Measurements from ENCODE around the gene FNBP1L. TPM values are rescaled to one million over a fixed set of nuclear protein-coding genes. Genes with fewer than 3 reads are reported as not detected.

The FNBP1L gene
- total and polyA plus RNA-seq, 2 experiments from 2014 or later = 56.3 to 132 TPM

DNA sequence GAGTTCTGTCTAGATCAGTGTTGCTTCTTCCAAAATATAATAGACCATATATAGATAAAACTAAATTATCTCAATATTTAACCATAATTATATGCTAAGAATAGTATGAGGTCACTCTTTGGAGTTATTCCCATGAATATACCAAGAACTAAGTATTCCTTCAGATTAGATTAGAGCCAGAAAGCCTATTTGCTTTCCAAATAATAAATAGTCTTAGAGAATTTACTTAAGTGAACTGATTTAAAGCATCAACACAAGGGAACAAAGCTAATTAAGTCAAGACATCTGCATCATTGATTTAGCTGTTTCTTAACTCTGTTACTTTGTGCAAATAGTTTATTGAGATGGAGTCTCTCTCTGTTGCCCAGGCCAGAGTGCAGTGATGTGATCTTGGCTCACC, 35.7 kb downstream of the FNBP1L start (continued):
- TF ChIP-seq NANOG (IDR thresholded peaks at IDR 0.05; ENCODE audit: borderline replicate concordance) (no peak), ZNF114 (CRISPR knock-in tag; IDR thresholded peaks at IDR 0.05) (no peak), POLR2AphosphoS5 (IDR thresholded peaks at IDR 0.05; ENCODE audit: low read depth) (no peak), EZH2phosphoT487 (IDR thresholded peaks at IDR 0.05; ENCODE audit: unreplicated experiment) (no peak), STAT1 (IDR thresholded peaks at IDR 0.05; ENCODE audit: unreplicated experiment) (no peak), ZNF331 (CRISPR knock-in tag; IDR thresholded peaks at IDR 0.05; ENCODE audit: low read depth) (no peak), JUNB (IDR thresholded peaks at IDR 0.05; ENCODE audit: unreplicated experiment) (no peak), CREB1 (CRISPR knock-in tag; IDR thresholded peaks at IDR 0.05; ENCODE audit: low read depth) (no peak)
- TF ChIP-seq, protein P1, sequence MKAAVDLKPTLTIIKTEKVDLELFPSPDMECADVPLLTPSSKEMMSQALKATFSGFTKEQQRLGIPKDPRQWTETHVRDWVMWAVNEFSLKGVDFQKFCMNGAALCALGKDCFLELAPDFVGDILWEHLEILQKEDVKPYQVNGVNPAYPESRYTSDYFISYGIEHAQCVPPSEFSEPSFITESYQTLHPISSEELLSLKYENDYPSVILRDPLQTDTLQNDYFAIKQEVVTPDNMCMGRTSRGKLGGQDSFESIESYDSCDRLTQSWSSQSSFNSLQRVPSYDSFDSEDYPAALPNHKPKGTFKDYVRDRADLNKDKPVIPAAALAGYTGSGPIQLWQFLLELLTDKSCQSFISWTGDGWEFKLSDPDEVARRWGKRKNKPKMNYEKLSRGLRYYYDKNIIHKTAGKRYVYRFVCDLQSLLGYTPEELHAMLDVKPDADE (IDR thresholded peaks at IDR 0.05) = no peak
- TF ChIP-seq, protein P2, sequence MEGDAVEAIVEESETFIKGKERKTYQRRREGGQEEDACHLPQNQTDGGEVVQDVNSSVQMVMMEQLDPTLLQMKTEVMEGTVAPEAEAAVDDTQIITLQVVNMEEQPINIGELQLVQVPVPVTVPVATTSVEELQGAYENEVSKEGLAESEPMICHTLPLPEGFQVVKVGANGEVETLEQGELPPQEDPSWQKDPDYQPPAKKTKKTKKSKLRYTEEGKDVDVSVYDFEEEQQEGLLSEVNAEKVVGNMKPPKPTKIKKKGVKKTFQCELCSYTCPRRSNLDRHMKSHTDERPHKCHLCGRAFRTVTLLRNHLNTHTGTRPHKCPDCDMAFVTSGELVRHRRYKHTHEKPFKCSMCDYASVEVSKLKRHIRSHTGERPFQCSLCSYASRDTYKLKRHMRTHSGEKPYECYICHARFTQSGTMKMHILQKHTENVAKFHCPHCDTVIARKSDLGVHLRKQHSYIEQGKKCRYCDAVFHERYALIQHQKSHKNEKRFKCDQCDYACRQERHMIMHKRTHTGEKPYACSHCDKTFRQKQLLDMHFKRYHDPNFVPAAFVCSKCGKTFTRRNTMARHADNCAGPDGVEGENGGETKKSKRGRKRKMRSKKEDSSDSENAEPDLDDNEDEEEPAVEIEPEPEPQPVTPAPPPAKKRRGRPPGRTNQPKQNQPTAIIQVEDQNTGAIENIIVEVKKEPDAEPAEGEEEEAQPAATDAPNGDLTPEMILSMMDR (conservative IDR thresholded peaks at IDR 0.05; ENCODE audit: low read depth in 2 of 2) = no peak

- Mint-ChIP-seq H3K27me3 (ENCODE audit: insufficient read depth, low read depth, poor library complexity) (no peaks in the 10 kb centered on the region), H3K4me1 (peaks cover 32% of the 10 kb centered on the region), H3K36me3 (ENCODE audit: low read depth) (no peaks in the 10 kb centered on the region; the same call in 2 of the 3 replicates), H3K9me3 (no peaks in the 10 kb centered on the region), H3K27ac (no peak overlapping the region), H3K4me3 (no peak overlapping the region)
- Histone ChIP-seq H2AFZ (no peak overlapping the region), H3K27ac (ENCODE audit: low read depth) (no peak overlapping the region), H3K4me1 (ENCODE audit: insufficient read depth) (no peaks in the 10 kb centered on the region), H3F3A (replicated peaks; ENCODE audit: low read depth) (no peaks in the 10 kb centered on the region), H4K20me1 (replicated peaks; ENCODE audit: insufficient read depth) (peaks cover 63% of the 10 kb centered on the region), H3K4me2 (no peak overlapping the region), H3K9me2 (ENCODE audit: insufficient read depth) (no peaks in the 10 kb centered on the region), H3K36me3 (ENCODE audit: insufficient read depth) (no peaks in the 10 kb centered on the region), H3K79me2 (replicated peaks; ENCODE audit: insufficient read depth) (peaks cover 100% of the 10 kb centered on the region), H3K27me3 (ENCODE audit: insufficient read depth) (no peaks in the 10 kb centered on the region), H3K4me3 (no peak overlapping the region)
- ATAC-seq (no peak), DNase-seq (ENCODE audit: low spot score) (no peak)
- TF ChIP-seq STAT1 (IDR thresholded peaks at IDR 0.05; ENCODE audit: unreplicated experiment) (no peak), EZH2 (IDR thresholded peaks at IDR 0.05; ENCODE audit: low read depth, unreplicated experiment) (no peak), ZNF331 (CRISPR knock-in tag; IDR thresholded peaks at IDR 0.05; ENCODE audit: low read depth) (no peak), POLR2AphosphoS5 (IDR thresholded peaks at IDR 0.05; ENCODE audit: low read depth) (no peak), ZNF114 (CRISPR knock-in tag; IDR thresholded peaks at IDR 0.05) (no peak), EZH2phosphoT487 (IDR thresholded peaks at IDR 0.05; ENCODE audit: unreplicated experiment) (no peak), NANOG (IDR thresholded peaks at IDR 0.05; ENCODE audit: borderline replicate concordance) (no peak), CREB1 (CRISPR knock-in tag; IDR thresholded peaks at IDR 0.05; ENCODE audit: low read depth) (no peak)
- TF ChIP-seq, protein P3, sequence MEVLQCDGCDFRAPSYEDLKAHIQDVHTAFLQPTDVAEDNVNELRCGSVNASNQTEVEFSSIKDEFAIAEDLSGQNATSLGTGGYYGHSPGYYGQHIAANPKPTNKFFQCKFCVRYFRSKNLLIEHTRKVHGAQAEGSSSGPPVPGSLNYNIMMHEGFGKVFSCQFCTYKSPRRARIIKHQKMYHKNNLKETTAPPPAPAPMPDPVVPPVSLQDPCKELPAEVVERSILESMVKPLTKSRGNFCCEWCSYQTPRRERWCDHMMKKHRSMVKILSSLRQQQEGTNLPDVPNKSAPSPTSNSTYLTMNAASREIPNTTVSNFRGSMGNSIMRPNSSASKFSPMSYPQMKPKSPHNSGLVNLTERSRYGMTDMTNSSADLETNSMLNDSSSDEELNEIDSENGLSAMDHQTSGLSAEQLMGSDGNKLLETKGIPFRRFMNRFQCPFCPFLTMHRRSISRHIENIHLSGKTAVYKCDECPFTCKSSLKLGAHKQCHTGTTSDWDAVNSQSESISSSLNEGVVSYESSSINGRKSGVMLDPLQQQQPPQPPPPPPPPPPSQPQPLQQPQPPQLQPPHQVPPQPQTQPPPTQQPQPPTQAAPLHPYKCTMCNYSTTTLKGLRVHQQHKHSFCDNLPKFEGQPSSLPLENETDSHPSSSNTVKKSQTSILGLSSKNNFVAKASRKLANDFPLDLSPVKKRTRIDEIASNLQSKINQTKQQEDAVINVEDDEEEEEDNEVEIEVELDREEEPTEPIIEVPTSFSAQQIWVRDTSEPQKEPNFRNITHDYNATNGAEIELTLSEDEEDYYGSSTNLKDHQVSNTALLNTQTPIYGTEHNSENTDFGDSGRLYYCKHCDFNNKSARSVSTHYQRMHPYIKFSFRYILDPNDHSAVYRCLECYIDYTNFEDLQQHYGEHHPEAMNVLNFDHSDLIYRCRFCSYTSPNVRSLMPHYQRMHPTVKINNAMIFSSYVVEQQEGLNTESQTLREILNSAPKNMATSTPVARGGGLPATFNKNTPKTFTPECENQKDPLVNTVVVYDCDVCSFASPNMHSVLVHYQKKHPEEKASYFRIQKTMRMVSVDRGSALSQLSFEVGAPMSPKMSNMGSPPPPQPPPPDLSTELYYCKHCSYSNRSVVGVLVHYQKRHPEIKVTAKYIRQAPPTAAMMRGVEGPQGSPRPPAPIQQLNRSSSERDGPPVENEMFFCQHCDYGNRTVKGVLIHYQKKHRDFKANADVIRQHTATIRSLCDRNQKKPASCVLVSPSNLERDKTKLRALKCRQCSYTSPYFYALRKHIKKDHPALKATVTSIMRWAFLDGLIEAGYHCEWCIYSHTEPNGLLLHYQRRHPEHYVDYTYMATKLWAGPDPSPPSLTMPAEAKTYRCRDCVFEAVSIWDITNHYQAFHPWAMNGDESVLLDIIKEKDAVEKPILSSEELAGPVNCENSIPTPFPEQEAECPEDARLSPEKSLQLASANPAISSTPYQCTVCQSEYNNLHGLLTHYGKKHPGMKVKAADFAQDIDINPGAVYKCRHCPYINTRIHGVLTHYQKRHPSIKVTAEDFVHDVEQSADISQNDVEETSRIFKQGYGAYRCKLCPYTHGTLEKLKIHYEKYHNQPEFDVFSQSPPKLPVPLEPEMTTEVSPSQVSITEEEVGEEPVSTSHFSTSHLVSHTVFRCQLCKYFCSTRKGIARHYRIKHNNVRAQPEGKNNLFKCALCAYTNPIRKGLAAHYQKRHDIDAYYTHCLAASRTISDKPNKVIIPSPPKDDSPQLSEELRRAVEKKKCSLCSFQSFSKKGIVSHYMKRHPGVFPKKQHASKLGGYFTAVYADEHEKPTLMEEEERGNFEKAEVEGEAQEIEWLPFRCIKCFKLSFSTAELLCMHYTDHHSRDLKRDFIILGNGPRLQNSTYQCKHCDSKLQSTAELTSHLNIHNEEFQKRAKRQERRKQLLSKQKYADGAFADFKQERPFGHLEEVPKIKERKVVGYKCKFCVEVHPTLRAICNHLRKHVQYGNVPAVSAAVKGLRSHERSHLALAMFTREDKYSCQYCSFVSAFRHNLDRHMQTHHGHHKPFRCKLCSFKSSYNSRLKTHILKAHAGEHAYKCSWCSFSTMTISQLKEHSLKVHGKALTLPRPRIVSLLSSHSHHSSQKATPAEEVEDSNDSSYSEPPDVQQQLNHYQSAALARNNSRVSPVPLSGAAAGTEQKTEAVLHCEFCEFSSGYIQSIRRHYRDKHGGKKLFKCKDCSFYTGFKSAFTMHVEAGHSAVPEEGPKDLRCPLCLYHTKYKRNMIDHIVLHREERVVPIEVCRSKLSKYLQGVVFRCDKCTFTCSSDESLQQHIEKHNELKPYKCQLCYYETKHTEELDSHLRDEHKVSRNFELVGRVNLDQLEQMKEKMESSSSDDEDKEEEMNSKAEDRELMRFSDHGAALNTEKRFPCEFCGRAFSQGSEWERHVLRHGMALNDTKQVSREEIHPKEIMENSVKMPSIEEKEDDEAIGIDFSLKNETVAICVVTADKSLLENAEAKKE (CRISPR knock-in tag; IDR thresholded peaks at IDR 0.05) = no peak
- TF ChIP-seq, protein P2 (conservative IDR thresholded peaks at IDR 0.05; ENCODE audit: low read depth in 2 of 2) = no peak
Observed at GRCh38 chr1:93488207-93488606, 40.3 kb downstream of the FNBP1L start.
